Sigmoid colon (tissue), 4 donors: ENCODE data around the gene TNPO2.

Source experiments
- CTCF ChIP-seq, 4 experiments: fragments of 450-650 bp in 3 of 4; fragments of 200-600 bp in 1 of 4; IDR thresholded peaks; one replicate each; pipeline ENCODE4 v1.5.1; 2016 to 2019; ENCODE audit warnings: antibody characterized with exemption in 4 of 4, mild to moderate bottlenecking in 3 of 4, moderate library complexity in 2 of 4
- POLR2AphosphoS5 ChIP-seq, 4 donors: sonication (generic); formaldehyde crosslinking; IDR thresholded peaks; one replicate each; pipeline ENCODE4 v1.6.1; 2017; ENCODE audit warnings: antibody characterized with exemption in 4 of 4

GRCh38 chr19:12680034-12680433, 43.7 kb downstream of the TNPO2 start:
- TF ChIP-seq CTCF (IDR thresholded peaks at IDR 0.05) (no peak), POLR2AphosphoS5 (IDR thresholded peaks at IDR 0.05) (no peak)
